HEK293 (cell line): ENCODE data around the gene PWWP2A.

Experiments
- CTCF ChIP-seq: fragments of 450-650 bp; formaldehyde crosslinking; IDR thresholded peaks from 2 replicates; pipeline ENCODE4 v1.5.1; 2016; ENCODE audit warnings: missing biosample characterization, missing genetic modification characterization
- KLF16 ChIP-seq: fragments of 450-650 bp; formaldehyde crosslinking; IDR thresholded peaks from 2 replicates; pipeline ENCODE4 v1.5.1; 2017; ENCODE audit warnings: missing biosample characterization, missing genetic modification characterization
- PRDM1 ChIP-seq: fragments of 450-650 bp; formaldehyde crosslinking; IDR thresholded peaks from 2 replicates; pipeline ENCODE4; 2016; ENCODE audit warnings: missing biosample characterization, missing genetic modification characterization
- YY1 ChIP-seq: fragments of 450-650 bp; formaldehyde crosslinking; IDR thresholded peaks from 2 replicates; pipeline ENCODE4 v1.5.1; 2018; ENCODE audit warnings: missing biosample characterization, missing genetic modification characterization
- ZBTB21 ChIP-seq: fragments of 450-650 bp; formaldehyde crosslinking; IDR thresholded peaks from 2 replicates; pipeline ENCODE4 v1.5.1; 2017; ENCODE audit warnings: missing biosample characterization, missing genetic modification characterization
- ZFP3 ChIP-seq: fragments of 450-650 bp; formaldehyde crosslinking; IDR thresholded peaks from 2 replicates; pipeline ENCODE4 v1.5.1; 2016; ENCODE audit warnings: low read depth, missing biosample characterization, missing genetic modification characterization
- ZFP37 ChIP-seq: fragments of 450-650 bp; formaldehyde crosslinking; IDR thresholded peaks from 2 replicates; pipeline ENCODE4 v1.5.1; 2016; ENCODE audit warnings: missing biosample characterization, missing genetic modification characterization
- ZNF19 ChIP-seq: fragments of 450-650 bp; formaldehyde crosslinking; IDR thresholded peaks from 2 replicates; pipeline ENCODE4; 2016; ENCODE audit warnings: missing biosample characterization, missing genetic modification characterization, low read depth
- ZNF214 ChIP-seq: fragments of 450-650 bp; formaldehyde crosslinking; IDR thresholded peaks from 2 replicates; pipeline ENCODE4 v1.5.1; 2017; ENCODE audit warnings: missing biosample characterization, mild to moderate bottlenecking, missing genetic modification characterization, borderline replicate concordance
- ZNF302 ChIP-seq: fragments of 450-650 bp; formaldehyde crosslinking; IDR thresholded peaks from 2 replicates; pipeline ENCODE4 v1.5.1; 2016; ENCODE audit warnings: missing biosample characterization, missing genetic modification characterization, low read depth
- ZNF423 ChIP-seq: fragments of 450-650 bp; formaldehyde crosslinking; IDR thresholded peaks from 2 replicates; pipeline ENCODE4 v1.5.1; 2016; ENCODE audit warnings: missing biosample characterization, missing genetic modification characterization
- ZNF830 ChIP-seq: fragments of 450-650 bp; IDR thresholded peaks from 2 replicates; pipeline ENCODE4 v1.5.0; 2018; ENCODE audit warnings: missing biosample characterization, missing genetic modification characterization, low read depth, mild to moderate bottlenecking, moderate library complexity

GRCh38 chr5:160071516-160071915, 47.7 kb downstream of the PWWP2A start:
- TF ChIP-seq ZNF302 (tag by site-specific recombination) (no peak), CTCF (tag by site-specific recombination) (no peak), ZFP3 (tag by site-specific recombination) (no peak), KLF16 (tag by site-specific recombination) (no peak), ZNF214 (tag by site-specific recombination) (no peak), YY1 (tag by site-specific recombination) (no peak), ZNF423 (tag by site-specific recombination) (no peak), ZNF19 (no peak), ZNF830 (tag by site-specific recombination) (no peak), PRDM1 (no peak), ZFP37 (tag by site-specific recombination) (no peak), ZBTB21 (no peak)
